Measurements from ENCODE around the gene GNS. TPM values are rescaled to one million over a fixed set of nuclear protein-coding genes. Genes with fewer than 3 reads are reported as not detected.

The GNS gene
- total RNA-seq, 1 donor from 2014 or later: 76.7 TPM

- Mint-ChIP-seq H3K4me1 (ENCODE audit: unreplicated experiment) (peaks cover 43% of the 10 kb centered on the region), H3K27ac (peak overlapping the region; percentile 18), H3K27me3 (no peaks in the 10 kb centered on the region), H3K9me3 (no peaks in the 10 kb centered on the region), H3K36me3 (peaks cover 17% of the 10 kb centered on the region), H3K4me3 (peak overlapping the region; percentile 10)
- no peak for TF ChIP-seq CTCF (conservative IDR thresholded peaks at IDR 0.05)
- no peak for DNase-seq (ENCODE audit: extremely low spot score, unreplicated experiment)
These were observed 70.5 kb downstream of the GNS start for GRCh38 chr12:64688715-64689114.

GRCh38 chr12:64688219-64688618 lies 71.0 kb downstream of the GNS start:
- Mint-ChIP-seq H3K27me3 (no peaks in the 10 kb centered on the region), H3K4me1 (ENCODE audit: unreplicated experiment) (peaks cover 46% of the 10 kb centered on the region), H3K9me3 (no peaks in the 10 kb centered on the region), H3K36me3 (peaks cover 20% of the 10 kb centered on the region), H3K27ac (peak overlapping the region; percentile 18), H3K4me3 (peak overlapping the region; percentile 10)
- no peak for DNase-seq (ENCODE audit: extremely low spot score, unreplicated experiment)
- TF ChIP-seq CTCF (conservative IDR thresholded peaks at IDR 0.05): no peak

GRCh38 chr12:64687816-64688215 lies 71.4 kb downstream of the GNS start:
- no peak for DNase-seq (ENCODE audit: extremely low spot score, unreplicated experiment)
- H3K27me3 Mint-ChIP-seq: no peaks in the 10 kb centered on the region
- no peaks in the 10 kb centered on the region for H3K9me3 Mint-ChIP-seq
- peaks cover 50% of the 10 kb centered on the region for H3K4me1 Mint-ChIP-seq (ENCODE audit: unreplicated experiment)
- H3K27ac Mint-ChIP-seq: peak overlapping the region; percentile 18
- peak overlapping the region; percentile 10 for H3K4me3 Mint-ChIP-seq
- peaks cover 20% of the 10 kb centered on the region for H3K36me3 Mint-ChIP-seq
- no peak for TF ChIP-seq CTCF (conservative IDR thresholded peaks at IDR 0.05)

- H3K27me3 Mint-ChIP-seq: no peaks in the 10 kb centered on the region
- H3K9me3 Mint-ChIP-seq: peaks cover 4% of the 10 kb centered on the region
- peaks cover 51% of the 10 kb centered on the region for H3K4me1 Mint-ChIP-seq (ENCODE audit: unreplicated experiment)
- no peak overlapping the region for H3K4me3 Mint-ChIP-seq
- no peak for TF ChIP-seq CTCF (conservative IDR thresholded peaks at IDR 0.05)
- DNase-seq (ENCODE audit: extremely low spot score, unreplicated experiment): no peak
- H3K27ac Mint-ChIP-seq: no peak overlapping the region
- H3K36me3 Mint-ChIP-seq: peaks cover 12% of the 10 kb centered on the region
These were observed 73.6 kb downstream of the GNS start for GRCh38 chr12:64685605-64686004.

GRCh38 chr12:64685050-64685449 lies 74.2 kb downstream of the GNS start:
- H3K36me3 Mint-ChIP-seq: peaks cover 12% of the 10 kb centered on the region
- TF ChIP-seq CTCF (conservative IDR thresholded peaks at IDR 0.05): no peak
- no peak overlapping the region for H3K4me3 Mint-ChIP-seq
- peaks cover 52% of the 10 kb centered on the region for H3K4me1 Mint-ChIP-seq (ENCODE audit: unreplicated experiment)
- peaks cover 4% of the 10 kb centered on the region for H3K9me3 Mint-ChIP-seq
- H3K27me3 Mint-ChIP-seq: no peaks in the 10 kb centered on the region
- no peak overlapping the region for H3K27ac Mint-ChIP-seq
- DNase-seq (ENCODE audit: extremely low spot score, unreplicated experiment): no peak

All from type B pancreatic cell (in vitro differentiated cells).